Spinal cord (tissue), 10 donors: Measurements from ENCODE around the gene CD2. TPM values are rescaled to one million over a fixed set of nuclear protein-coding genes. Genes with fewer than 3 reads are reported as not detected.

Source experiments
- DNase-seq, 6 donors: peaks; one replicate each; pipeline versions ENCODE4 v3.0.0 to v3.0.0-alpha.2; 2013 to 2015; ENCODE audit warnings: low spot score in 6 of 6, low read depth in 4 of 6
- H3K27ac ChIP-seq: one replicate; pipeline ENCODE4 v1.5.1; 2013; ENCODE audit warnings: low read depth, low read length, control low read depth
- H3K27me3 ChIP-seq: one replicate; pipeline ENCODE4 v1.6.1; 2013; ENCODE audit warnings: low read length; ENCODE audit not compliant: control insufficient read depth, insufficient read depth
- H3K36me3 ChIP-seq: one replicate; pipeline ENCODE4 v1.6.1; 2013; ENCODE audit warnings: low read length; ENCODE audit not compliant: control insufficient read depth, insufficient read depth
- H3K4me1 ChIP-seq: one replicate; pipeline ENCODE4 v1.6.1; 2013; ENCODE audit warnings: low read length; ENCODE audit not compliant: control insufficient read depth, insufficient read depth
- H3K4me3 ChIP-seq: one replicate; pipeline ENCODE4 v1.5.1; 2013; ENCODE audit warnings: low read depth, low read length, control low read depth
- H3K9me3 ChIP-seq: one replicate; pipeline ENCODE4 v1.6.1; 2013; ENCODE audit warnings: low read length; ENCODE audit not compliant: control insufficient read depth, insufficient read depth
- WGBS: methylation state at CpG from one replicate; pipeline ENCODE4 v1.1.5; 2013; ENCODE audit warnings: missing lambda C conversion rate; ENCODE audit not compliant: insufficient coverage; 5-methylcytosine and 5-hydroxymethylcytosine counted together
- polyA plus RNA-seq, 2 donors: library from polyadenylated mRNA; unstranded; fragments of 120-200 nt; gene quantifications; one replicate each; pipeline ENCODE4 v1.2.1, GENCODE V29; 2013; ENCODE audit not compliant: insufficient read length in 2 of 2
- total RNA-seq, 2 donors: library from RNA; depleted of rRNA in 1 of 2; stranded (reverse); fragments of 120-200 nt in 1 of 2; fragments of >200 nt in 1 of 2; gene quantifications; one replicate each; pipeline versions ENCODE4 v1.2.3 to v1.2.4, GENCODE V29; 2013 to 2014
- donor health status: healthy.

CD2 gene
- total and polyA plus RNA-seq, 4 donors: not detected

GRCh38 chr1:116808848-116809508 is 54.7 kb downstream of the CD2 start:
- WGBS: 95% methylated on average over 6 of the region's 14 CpGs
- no peak for DNase-seq

GRCh38 chr1:116811321-116811720 is 57.1 kb downstream of the CD2 start:
- Histone ChIP-seq H3K27me3 (no peaks in the 10 kb centered on the region), H3K27ac (no peak overlapping the region), H3K36me3 (no peaks in the 10 kb centered on the region), H3K4me3 (no peak overlapping the region), H3K4me1 (no peaks in the 10 kb centered on the region), H3K9me3 (no peaks in the 10 kb centered on the region)
- DNase-seq: no peak
- WGBS: no CpG with 5 or more reads among the region's 1 CpG

More at GRCh38 chr1:116808848-116809508, 54.7 kb downstream of the CD2 start:
- Histone ChIP-seq H3K4me3 (no peak overlapping the region), H3K27me3 (no peaks in the 10 kb centered on the region), H3K27ac (no peak overlapping the region), H3K4me1 (no peaks in the 10 kb centered on the region), H3K36me3 (no peaks in the 10 kb centered on the region), H3K9me3 (no peaks in the 10 kb centered on the region)

GRCh38 chr1:116814926-116815723 is 60.9 kb downstream of the CD2 start:
- 70% methylated on average over 2 of the region's 4 CpGs for WGBS
- Histone ChIP-seq H3K36me3 (no peaks in the 10 kb centered on the region), H3K27ac (no peak overlapping the region), H3K4me1 (peaks cover under 1% of the 10 kb centered on the region), H3K9me3 (no peaks in the 10 kb centered on the region), H3K4me3 (no peak overlapping the region), H3K27me3 (no peaks in the 10 kb centered on the region)
- no peak for DNase-seq

- Histone ChIP-seq H3K36me3 (no peaks in the 10 kb centered on the region), H3K4me1 (peaks cover 5% of the 10 kb centered on the region), H3K27me3 (no peaks in the 10 kb centered on the region), H3K4me3 (no peak overlapping the region), H3K9me3 (no peaks in the 10 kb centered on the region), H3K27ac (no peak overlapping the region)
- DNase-seq: no peak
- WGBS: 81% methylated on average over 2 of the region's 2 CpGs
Observed at GRCh38 chr1:116817582-116818064, 63.4 kb downstream of the CD2 start.

Other genes starting within 250 kb of the CD2 start
- gene CD58, start 183.4 kb upstream of the CD2 start, total RNA-seq: 10 to 100 TPM; 14.5 to 26.1 TPM
- gene CD58, start 183.4 kb upstream of the CD2 start, polyA plus RNA-seq: 10 to 100 TPM; 11.2 to 13.0 TPM
- gene IGSF3, start 86.7 kb upstream of the CD2 start, total RNA-seq: 10 to 100 TPM; 25.7 to 52.4 TPM
- 10 to 100 TPM; 44.1 to 46.6 TPM for gene IGSF3, start 86.7 kb upstream of the CD2 start, polyA plus RNA-seq
- gene PTGFRN, start 155.5 kb downstream of the CD2 start, total RNA-seq: 10 to 100 TPM; 64.4 to 83.2 TPM
- gene PTGFRN, start 155.5 kb downstream of the CD2 start, polyA plus RNA-seq: 10 to 100 TPM; 47.1 to 75.8 TPM
- 1 to 10 TPM; 1.4 to 3.0 TPM for gene CD101, start 247.3 kb downstream of the CD2 start, total RNA-seq
- 1 to 10 TPM; 4.9 to 6.5 TPM for gene CD101, start 247.3 kb downstream of the CD2 start, polyA plus RNA-seq